Fibroblast of lung (primary cell): ENCODE measurements around the gene DARS1. TPM values are rescaled to one million over a fixed set of nuclear protein-coding genes. Genes with fewer than 3 reads are reported as not detected.

Experiments used
- DNase-seq, 2 donors: peaks; one replicate each; pipeline versions ENCODE4 v3.0.0 to v3.0.0-alpha.2; 2010; ENCODE audit warnings: low read depth in 2 of 2
- H2AFZ ChIP-seq: 2 replicates; pipeline ENCODE4 v1.5.1; 2012; ENCODE audit warnings: low read length, control low read depth, inconsistent platforms
- H3K27ac ChIP-seq: 2 replicates; pipeline ENCODE4 v1.5.1; 2011; ENCODE audit warnings: low read length, control low read depth; ENCODE audit not compliant: insufficient read depth
- H3K27me3 ChIP-seq: 2 replicates; pipeline ENCODE4 v1.5.1; 2011; ENCODE audit warnings: mild to moderate bottlenecking, low read length; ENCODE audit not compliant: control insufficient read depth, insufficient read depth
- H3K36me3 ChIP-seq: 2 replicates; pipeline ENCODE4 v1.5.1; 2011; ENCODE audit warnings: low read length; ENCODE audit not compliant: control insufficient read depth, insufficient read depth
- H3K4me1 ChIP-seq: 2 replicates; pipeline ENCODE4 v1.5.1; 2011; ENCODE audit warnings: low read length; ENCODE audit not compliant: control insufficient read depth, insufficient read depth; ENCODE audit errors: extremely low read depth
- H3K4me2 ChIP-seq: 2 replicates; pipeline ENCODE4 v1.5.1; 2011; ENCODE audit warnings: low read length, control low read depth; ENCODE audit not compliant: insufficient read depth; ENCODE audit errors: extremely low read depth
- H3K4me3 ChIP-seq, 4 experiments: fragments of 200-600 bp in 1 of 4; sonication (generic) in 1 of 4; replicated peaks in 1 of 4; 2 replicates each; pipeline ENCODE4 v1.5.1; 2011 to 2016; ENCODE audit warnings: low read length in 4 of 4, low read depth in 3 of 4, mild to moderate bottlenecking in 3 of 4, control low read depth in 2 of 4, inconsistent platforms in 1 of 4, mixed read lengths in 1 of 4; ENCODE audit not compliant: insufficient read depth in 1 of 4; ENCODE audit errors: control extremely low read depth in 1 of 4
- H3K79me2 ChIP-seq: 2 replicates; pipeline ENCODE4 v1.5.1; 2012; ENCODE audit warnings: mild to moderate bottlenecking, low read length, inconsistent platforms; ENCODE audit not compliant: control insufficient read depth, insufficient read depth
- H3K9ac ChIP-seq: 2 replicates; pipeline ENCODE4 v1.5.1; 2011; ENCODE audit warnings: mild to moderate bottlenecking, low read length, control low read depth; ENCODE audit not compliant: insufficient read depth
- H3K9me3 ChIP-seq: 2 replicates; pipeline ENCODE4 v1.5.1; 2012; ENCODE audit warnings: low read depth, low read length; ENCODE audit not compliant: control insufficient read depth, insufficient read depth
- H4K20me1 ChIP-seq: 2 replicates; pipeline ENCODE4 v1.5.1; 2011; ENCODE audit warnings: low read length; ENCODE audit not compliant: control insufficient read depth, insufficient read depth; ENCODE audit errors: extremely low read depth
- EZH2 ChIP-seq: IDR thresholded peaks from 2 replicates; pipeline ENCODE4 v1.5.1; 2012; ENCODE audit warnings: low read length, control low read depth, mild to moderate bottlenecking; ENCODE audit errors: missing control alignments
- polyA plus RNA-seq, 2 donors: library from polyadenylated mRNA; depleted of rRNA in 1 of 2; stranded (reverse) in 1 of 2; unstranded in 1 of 2; fragments of >200 nt; gene quantifications; 2 replicates each; pipeline ENCODE4 v1.2.1, GENCODE V29; 2011 to 2012; ENCODE audit warnings: missing spikeins in 1 of 2
- total RNA-seq: library from RNA; depleted of rRNA; stranded (reverse); fragments of >200 nt; gene quantifications from 2 replicates; pipeline ENCODE4 v1.2.1, GENCODE V29; 2014
- TF ChIP-seq, protein P1 (sequence below), 2 donors: IDR thresholded peaks in 1 of 2; conservative IDR thresholded peaks in 1 of 2; 1 replicate in 1 of 2; 2 replicates in 1 of 2; pipeline ENCODE4 v1.5.1; 2011 to 2012; ENCODE audit warnings: low read length in 2 of 2, control low read depth in 1 of 2, inconsistent platforms in 1 of 2, low read depth in 1 of 2, mild to moderate bottlenecking in 1 of 2

DARS1 gene
- total and polyA plus RNA-seq, 2 donors (not counting 1 experiment from before 2014, with no cell fraction given), result 75.5 to 110 TPM

DNA sequence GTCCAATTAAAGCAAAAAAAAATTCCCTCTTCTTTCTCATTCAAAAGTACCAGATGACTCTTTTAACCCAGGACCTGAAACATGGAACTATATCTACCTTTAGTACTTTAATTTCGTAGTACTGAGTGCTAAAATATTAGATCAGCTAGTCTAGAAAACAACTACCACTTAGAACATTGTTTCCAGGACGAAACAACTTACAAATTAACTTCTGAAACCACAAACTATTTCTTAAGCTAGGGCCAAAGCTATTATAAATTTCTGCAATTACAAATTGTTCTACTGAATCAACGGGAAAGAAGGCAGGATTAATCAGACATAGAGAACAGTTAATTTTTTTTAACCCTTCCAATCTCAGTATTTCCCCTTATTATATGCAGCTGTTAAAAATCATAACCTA is 39.9 kb downstream of the DARS1 start:
- Histone ChIP-seq H3K4me2 (no peak overlapping the region), H4K20me1 (no peaks in the 10 kb centered on the region), H3K4me3 (no peak overlapping the region), H3K36me3 (no peaks in the 10 kb centered on the region), H3K27me3 (no peaks in the 10 kb centered on the region), H3K9me3 (no peaks in the 10 kb centered on the region), H3K4me1 (no peaks in the 10 kb centered on the region), H3K9ac (no peak overlapping the region), H3K27ac (no peak overlapping the region), H3K79me2 (no peaks in the 10 kb centered on the region), H2AFZ (no peak overlapping the region)
- peak in 1 of 2 donors; percentile 29 for DNase-seq
- no peak for TF ChIP-seq EZH2
- TF ChIP-seq, protein P1, sequence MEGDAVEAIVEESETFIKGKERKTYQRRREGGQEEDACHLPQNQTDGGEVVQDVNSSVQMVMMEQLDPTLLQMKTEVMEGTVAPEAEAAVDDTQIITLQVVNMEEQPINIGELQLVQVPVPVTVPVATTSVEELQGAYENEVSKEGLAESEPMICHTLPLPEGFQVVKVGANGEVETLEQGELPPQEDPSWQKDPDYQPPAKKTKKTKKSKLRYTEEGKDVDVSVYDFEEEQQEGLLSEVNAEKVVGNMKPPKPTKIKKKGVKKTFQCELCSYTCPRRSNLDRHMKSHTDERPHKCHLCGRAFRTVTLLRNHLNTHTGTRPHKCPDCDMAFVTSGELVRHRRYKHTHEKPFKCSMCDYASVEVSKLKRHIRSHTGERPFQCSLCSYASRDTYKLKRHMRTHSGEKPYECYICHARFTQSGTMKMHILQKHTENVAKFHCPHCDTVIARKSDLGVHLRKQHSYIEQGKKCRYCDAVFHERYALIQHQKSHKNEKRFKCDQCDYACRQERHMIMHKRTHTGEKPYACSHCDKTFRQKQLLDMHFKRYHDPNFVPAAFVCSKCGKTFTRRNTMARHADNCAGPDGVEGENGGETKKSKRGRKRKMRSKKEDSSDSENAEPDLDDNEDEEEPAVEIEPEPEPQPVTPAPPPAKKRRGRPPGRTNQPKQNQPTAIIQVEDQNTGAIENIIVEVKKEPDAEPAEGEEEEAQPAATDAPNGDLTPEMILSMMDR (conservative IDR thresholded peaks at IDR 0.05 in 1 of 2, IDR thresholded peaks at IDR 0.05 in 1 of 2; ENCODE audit: low read depth in 1 of 2, low read length in 2 of 2), result no peak

DNA sequence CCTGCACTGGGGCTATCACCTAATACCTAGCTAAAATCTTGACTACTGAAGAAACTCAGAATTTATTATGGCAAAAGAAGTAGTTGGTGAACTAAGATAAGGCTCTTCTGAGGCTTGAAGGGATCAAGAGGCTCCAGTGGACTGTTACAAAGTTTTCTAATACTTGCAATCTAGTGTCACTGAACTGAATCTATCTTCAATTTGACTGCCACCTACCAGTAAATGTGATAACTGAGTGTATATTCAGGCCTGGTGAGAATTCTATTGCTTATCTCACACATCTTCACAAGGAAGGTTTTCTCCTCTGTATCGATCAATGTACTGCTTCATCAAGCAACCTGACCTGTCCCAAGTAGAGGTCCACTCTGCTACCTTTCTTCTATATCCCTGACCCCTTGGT is 40.8 kb downstream of the DARS1 start:
- Histone ChIP-seq H3K36me3 (no peaks in the 10 kb centered on the region), H3K4me1 (no peaks in the 10 kb centered on the region), H3K79me2 (no peaks in the 10 kb centered on the region), H3K9me3 (no peaks in the 10 kb centered on the region), H3K9ac (no peak overlapping the region), H2AFZ (no peak overlapping the region), H4K20me1 (no peaks in the 10 kb centered on the region), H3K4me3 (no peak overlapping the region), H3K27me3 (no peaks in the 10 kb centered on the region), H3K4me2 (no peak overlapping the region), H3K27ac (no peak overlapping the region)
- no peak for TF ChIP-seq EZH2
- TF ChIP-seq, protein P1 (conservative IDR thresholded peaks at IDR 0.05 in 1 of 2, IDR thresholded peaks at IDR 0.05 in 1 of 2; ENCODE audit: low read depth in 1 of 2, low read length in 2 of 2), result no peak
- DNase-seq, result no peak

DNA sequence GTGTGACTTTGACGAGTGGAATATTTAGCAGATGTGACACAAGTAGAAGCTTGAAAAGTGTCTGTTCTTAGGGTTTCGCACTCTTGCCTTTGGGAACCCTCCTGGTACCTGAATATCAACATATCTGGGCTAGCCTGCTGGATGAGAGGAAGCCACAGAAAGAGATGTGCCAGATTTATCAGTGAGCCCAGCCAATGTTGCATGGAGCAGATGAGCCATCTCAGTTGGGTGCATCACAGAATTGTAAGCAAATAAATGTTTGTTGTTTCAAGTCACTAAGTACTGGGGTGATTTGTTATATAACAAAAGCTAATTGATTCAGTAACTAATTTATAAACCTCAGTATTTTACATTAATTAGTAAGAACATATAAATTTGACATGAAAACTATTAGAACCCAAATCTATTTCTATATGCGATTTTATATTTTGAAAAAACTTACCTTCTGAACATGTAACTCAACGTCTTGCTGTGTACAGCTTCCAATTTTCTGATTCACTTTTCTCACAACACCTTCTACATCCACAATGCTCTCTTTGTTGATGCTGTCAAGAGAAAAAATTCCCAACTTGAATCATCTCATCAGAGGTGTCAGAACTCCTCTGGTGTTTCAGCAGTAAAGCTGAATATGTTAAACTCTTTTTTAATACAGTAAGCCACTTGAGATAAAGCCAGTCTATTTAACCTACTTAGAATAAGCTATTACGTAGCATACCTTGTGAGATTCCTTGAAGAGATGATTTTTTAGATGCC is 42.3 kb downstream of the DARS1 start:
- H3K9me3 ChIP-seq, result no peaks in the 10 kb centered on the region
- no peaks in the 10 kb centered on the region for H4K20me1 ChIP-seq
- DNase-seq, result no peak
- no peak overlapping the region for H3K9ac ChIP-seq
- H3K27me3 ChIP-seq, result no peaks in the 10 kb centered on the region
- no peaks in the 10 kb centered on the region for H3K4me1 ChIP-seq
- no peaks in the 10 kb centered on the region for H3K36me3 ChIP-seq
- TF ChIP-seq, protein P1 (conservative IDR thresholded peaks at IDR 0.05 in 1 of 2, IDR thresholded peaks at IDR 0.05 in 1 of 2; ENCODE audit: low read depth in 1 of 2, low read length in 2 of 2), result no peak
- TF ChIP-seq EZH2, result no peak
- H2AFZ ChIP-seq, result no peak overlapping the region
- no peaks in the 10 kb centered on the region for H3K79me2 ChIP-seq
- no peak overlapping the region for H3K4me2 ChIP-seq
- H3K4me3 ChIP-seq, result no peak overlapping the region
- H3K27ac ChIP-seq, result no peak overlapping the region
